HG02840 (cell line): ENCODE results near the gene PTPN6.

Experiments used
- ATAC-seq: cut with Tn5 transposase; IDR thresholded peaks from one replicate; pipeline ENCODE4 v1.9.1; 2021; ENCODE audit warnings: mild to moderate bottlenecking, moderate library complexity, moderate number of reproducible peaks; ENCODE audit not compliant: unreplicated experiment, low FRiP score

PTPN6 gene

DNA sequence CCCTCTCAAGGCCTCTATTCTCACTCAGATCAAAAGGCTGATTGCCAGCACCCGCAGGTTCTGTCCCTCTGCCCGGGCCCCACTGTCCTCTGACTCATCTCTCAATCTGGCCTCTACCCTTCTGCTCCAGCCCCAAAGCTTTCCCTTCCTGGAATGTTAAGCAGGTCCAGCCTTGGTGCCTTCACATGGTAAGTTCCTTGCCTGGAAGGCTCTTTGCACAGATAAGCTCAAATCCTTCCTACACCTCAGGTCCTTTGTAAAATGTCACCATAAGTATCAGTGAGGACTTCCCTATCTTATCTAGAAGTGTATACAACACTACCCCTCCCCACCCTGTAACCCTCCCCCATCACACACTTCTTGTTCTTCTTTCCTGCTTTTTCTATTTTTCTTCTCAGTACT lies 44.9 kb downstream of the PTPN6 start:
- no peak for ATAC-seq

DNA sequence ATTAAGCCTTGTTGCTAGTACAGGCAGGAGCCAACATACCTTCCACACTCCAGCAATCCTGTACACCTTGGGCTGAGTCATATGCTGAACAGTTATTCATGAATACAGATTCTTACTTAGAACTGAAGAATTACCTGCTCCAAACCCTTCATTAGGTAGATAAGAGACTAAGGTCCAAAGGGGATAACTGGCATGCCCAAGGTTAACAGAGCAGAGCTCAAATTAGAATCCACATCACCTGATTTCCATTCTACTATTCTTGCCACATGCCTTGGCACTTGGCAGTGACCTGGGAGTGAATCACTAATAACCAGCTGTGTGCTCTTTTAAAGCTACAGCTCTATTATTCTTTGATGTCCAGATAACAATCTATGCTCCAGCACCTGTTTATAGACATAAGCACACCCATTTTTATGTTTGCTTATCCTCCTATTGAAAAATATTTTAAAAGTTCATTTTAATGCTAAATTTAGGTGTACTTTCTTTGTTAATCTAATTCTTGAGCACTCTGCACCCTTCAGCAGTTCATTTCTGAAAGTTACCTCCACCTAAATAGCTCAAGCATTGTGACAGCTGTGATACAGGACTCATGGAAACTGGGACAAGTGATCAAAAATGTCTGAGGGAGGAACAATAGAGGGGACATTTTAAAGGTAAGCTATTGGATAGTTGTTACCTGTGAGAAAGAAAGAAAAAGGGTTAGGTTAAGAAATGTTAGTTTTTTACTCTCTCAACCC lies 47.7 kb downstream of the PTPN6 start:
- ATAC-seq, result no peak

DNA sequence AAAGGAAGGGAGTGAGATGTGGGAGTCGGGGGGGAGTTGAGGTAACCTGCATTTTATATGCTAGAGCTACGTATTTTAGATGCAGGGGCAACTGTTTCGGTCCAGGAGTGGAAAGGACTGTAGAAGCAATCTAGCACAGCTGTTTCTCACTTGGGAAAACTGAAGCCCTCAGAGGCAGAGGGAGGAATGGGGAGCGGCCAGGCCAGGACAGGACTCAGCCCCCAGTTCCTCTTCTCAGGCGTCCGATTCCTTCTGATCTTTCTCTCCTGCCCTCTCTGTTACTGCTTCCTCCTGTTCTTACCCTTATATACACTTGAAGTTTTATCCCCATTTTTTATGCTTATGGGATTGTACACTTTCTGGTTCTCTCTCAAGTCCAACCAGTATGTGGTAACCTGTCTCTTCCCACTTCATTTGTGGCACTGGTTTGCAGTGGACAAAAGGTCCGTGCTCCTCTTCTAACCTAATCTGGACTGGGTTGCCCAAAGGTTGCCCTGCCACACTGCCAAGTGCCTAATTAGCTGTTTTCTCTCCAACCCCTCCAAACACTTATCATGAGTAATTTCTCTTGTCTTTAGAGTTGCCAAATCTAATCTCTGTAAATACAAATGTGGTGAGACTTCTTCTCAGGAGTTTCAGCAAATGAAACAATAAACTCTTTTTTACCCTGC lies 50.9 kb downstream of the PTPN6 start:
- no peak for ATAC-seq

DNA sequence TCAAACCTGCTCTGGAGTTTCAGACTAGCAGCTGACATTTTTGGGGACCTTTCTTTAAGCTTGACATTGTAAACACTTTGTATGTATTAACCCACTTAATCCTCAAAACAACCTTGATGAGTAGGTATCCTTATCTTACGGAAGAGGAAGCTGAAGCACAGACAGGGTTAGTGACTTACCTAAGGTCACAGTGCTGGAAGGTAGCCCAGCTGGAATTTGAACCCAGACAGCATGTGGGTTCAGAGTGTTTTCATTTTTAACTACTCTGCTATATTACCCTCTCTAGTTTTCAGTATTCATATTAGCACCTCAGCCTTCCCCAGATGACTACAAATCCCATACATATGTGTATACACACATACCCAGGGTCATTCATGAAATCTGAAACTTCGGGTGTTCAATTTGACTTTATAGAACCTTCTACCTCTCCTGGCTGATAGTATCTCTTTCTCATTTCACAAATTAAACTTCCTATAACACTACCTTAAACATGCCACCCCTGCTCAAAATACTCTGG lies 53.2 kb downstream of the PTPN6 start:
- no peak for ATAC-seq

DNA sequence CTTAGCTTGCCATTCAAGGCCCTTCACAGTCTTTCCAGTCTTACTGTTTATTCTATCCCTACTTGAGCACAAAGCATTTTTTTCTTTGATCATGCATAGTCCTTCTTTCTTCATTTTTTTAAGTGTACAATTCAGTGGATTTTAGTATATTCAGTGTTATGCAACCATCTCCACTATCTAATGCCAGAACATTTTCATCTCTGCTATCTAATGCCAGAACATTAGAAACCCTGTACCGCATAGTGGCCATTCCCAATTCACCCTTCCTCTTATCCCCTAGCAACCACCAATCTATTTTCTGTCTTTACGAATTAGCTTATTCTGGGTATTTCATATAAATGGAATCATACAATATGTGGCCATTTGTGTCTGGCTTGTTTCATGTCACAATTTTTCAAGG lies 53.7 kb downstream of the PTPN6 start:
- no peak for ATAC-seq

DNA sequence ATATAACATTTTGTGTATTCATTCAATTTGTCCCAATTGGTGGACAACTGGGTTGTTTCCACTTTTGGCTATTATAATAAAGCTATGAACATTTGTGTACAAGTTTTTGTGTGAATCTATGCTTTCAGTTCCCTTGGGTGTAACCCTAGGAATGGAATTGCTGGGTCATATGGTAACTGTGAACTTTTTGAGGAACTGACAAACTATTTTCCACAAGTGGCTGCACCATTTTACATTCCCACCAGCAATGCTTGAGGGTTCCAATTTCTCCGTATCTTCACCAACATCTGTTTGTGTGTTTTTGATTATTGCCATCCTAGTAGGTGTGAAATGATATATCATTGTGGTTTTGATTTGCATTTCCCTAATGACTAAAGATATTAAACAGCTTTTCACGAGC lies 54.2 kb downstream of the PTPN6 start:
- ATAC-seq, result no peak

DNA sequence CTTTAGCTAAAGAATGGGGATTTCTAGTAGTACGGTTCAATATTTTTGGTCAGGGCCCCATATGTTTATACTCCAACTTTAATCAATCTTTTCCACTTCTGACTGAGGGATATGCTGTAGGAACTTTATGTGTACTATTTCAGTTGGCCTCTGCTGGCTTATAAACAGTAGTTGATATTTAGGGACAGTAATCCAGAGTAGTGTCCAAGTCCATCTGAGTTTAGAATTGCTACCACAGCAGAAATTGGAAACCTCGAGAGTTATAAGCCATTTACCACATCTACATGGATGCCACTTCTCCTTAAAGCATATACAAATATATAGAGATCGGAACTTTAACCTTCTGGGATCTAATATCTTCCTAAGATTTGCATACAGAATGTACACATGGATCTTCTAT lies 55.5 kb downstream of the PTPN6 start:
- ATAC-seq, result no peak

DNA sequence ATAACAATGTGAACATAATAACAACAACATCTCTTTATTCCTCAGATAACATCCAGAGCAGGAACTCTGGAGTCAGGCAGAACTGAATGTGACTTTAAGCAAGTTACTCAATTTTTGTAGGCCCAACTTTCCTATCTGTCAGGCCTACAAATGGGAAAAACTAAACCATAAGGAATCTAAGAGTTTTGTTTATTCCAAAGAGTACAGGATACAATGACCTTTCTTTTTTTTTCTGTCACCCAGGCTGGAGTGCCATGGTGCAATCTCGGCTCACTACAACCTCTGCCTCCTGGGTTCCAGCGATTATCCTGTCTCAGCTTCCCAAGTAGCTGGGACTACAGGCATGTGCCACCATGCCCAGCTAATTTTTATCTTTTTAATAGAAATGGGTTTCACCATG lies 57.7 kb downstream of the PTPN6 start:
- no peak for ATAC-seq

DNA sequence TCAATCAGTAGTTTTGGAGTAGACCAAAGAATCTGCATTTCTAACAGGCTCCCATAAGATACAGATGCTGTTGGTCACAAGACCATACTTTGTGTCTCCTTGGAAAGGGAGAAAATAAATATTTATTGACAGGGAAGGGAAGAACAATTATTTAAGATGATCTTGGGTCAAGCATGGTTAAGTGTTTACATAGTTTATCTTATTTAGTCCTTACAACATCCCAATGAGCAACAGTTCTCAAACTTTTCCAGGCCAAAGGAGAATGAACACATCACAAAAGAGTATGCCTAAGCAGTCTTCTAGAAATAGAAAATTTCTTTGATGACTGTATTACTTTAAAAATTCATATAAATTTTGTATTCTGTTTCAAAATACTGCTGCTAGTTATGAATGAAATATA lies 58.4 kb downstream of the PTPN6 start:
- ATAC-seq, result no peak
